ENCODE data around the gene OTUD5. TPM values are rescaled to one million over a fixed set of nuclear protein-coding genes. Genes with fewer than 3 reads are reported as not detected.

Gene OTUD5
- total RNA-seq, 2 donors from 2014 or later = 50.3 to 56.5 TPM

DNA sequence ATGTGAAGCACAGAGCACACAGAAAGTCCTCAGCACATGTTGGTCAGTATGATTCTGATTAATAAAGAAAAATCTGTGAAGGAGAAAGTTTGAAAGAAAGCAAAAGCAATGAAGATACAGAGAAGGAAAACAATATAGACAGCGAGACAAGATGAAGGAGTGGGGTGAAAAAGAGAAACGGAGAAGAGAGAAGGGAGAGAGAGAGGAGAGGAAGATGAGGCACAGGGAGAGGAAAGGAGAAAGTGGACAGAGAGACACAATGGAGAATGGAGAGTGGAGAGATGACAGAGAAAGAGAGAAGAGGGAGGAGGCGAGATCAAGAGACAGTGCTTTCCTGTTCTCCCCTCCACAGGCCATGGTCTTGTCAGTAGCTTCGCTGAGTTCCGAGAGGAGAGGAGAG lies 18.1 kb upstream of the OTUD5 start:
- peaks cover 48% of the 10 kb centered on the region for H3K9me3 Mint-ChIP-seq
- H3K4me3 Mint-ChIP-seq = no peak overlapping the region
- H3K4me1 ChIP-seq (ENCODE audit: control insufficient read depth, insufficient read depth, low read length) = no peaks in the 10 kb centered on the region
- H3K27me3 Mint-ChIP-seq (ENCODE audit: insufficient read depth) = no peaks in the 10 kb centered on the region
- H3K9ac ChIP-seq (ENCODE audit: extremely low read depth, low read length, poor library complexity, severe bottlenecking) = no peak overlapping the region
- H3K36me3 ChIP-seq (ENCODE audit: control insufficient read depth, insufficient read depth, low read length) = peaks cover 7% of the 10 kb centered on the region
- no peaks in the 10 kb centered on the region for H3K9me3 ChIP-seq (ENCODE audit: control insufficient read depth, low read length)
- 90 to 98% methylated on average over 2 to 4 of the region's 5 CpGs for WGBS, 2 experiments (ENCODE audit: insufficient coverage in 1 of 2, insufficient read length in 1 of 2)
- TF ChIP-seq, protein P1, sequence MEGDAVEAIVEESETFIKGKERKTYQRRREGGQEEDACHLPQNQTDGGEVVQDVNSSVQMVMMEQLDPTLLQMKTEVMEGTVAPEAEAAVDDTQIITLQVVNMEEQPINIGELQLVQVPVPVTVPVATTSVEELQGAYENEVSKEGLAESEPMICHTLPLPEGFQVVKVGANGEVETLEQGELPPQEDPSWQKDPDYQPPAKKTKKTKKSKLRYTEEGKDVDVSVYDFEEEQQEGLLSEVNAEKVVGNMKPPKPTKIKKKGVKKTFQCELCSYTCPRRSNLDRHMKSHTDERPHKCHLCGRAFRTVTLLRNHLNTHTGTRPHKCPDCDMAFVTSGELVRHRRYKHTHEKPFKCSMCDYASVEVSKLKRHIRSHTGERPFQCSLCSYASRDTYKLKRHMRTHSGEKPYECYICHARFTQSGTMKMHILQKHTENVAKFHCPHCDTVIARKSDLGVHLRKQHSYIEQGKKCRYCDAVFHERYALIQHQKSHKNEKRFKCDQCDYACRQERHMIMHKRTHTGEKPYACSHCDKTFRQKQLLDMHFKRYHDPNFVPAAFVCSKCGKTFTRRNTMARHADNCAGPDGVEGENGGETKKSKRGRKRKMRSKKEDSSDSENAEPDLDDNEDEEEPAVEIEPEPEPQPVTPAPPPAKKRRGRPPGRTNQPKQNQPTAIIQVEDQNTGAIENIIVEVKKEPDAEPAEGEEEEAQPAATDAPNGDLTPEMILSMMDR (conservative IDR thresholded peaks at IDR 0.05) = no peak
- no peak overlapping the region for H3K27ac ChIP-seq (ENCODE audit: low read depth, low read length)
- no peak overlapping the region for H3K4me3 ChIP-seq (ENCODE audit: low read length)
- H3K27me3 ChIP-seq (ENCODE audit: control insufficient read depth, insufficient read depth, low read length, poor library complexity, severe bottlenecking) = no peaks in the 10 kb centered on the region
- H3K36me3 Mint-ChIP-seq (ENCODE audit: low read depth) = peaks cover 34% of the 10 kb centered on the region
- no peak for DNase-seq
- no peak overlapping the region for H3K27ac Mint-ChIP-seq
- no peaks in the 10 kb centered on the region for H3K4me1 Mint-ChIP-seq

DNA sequence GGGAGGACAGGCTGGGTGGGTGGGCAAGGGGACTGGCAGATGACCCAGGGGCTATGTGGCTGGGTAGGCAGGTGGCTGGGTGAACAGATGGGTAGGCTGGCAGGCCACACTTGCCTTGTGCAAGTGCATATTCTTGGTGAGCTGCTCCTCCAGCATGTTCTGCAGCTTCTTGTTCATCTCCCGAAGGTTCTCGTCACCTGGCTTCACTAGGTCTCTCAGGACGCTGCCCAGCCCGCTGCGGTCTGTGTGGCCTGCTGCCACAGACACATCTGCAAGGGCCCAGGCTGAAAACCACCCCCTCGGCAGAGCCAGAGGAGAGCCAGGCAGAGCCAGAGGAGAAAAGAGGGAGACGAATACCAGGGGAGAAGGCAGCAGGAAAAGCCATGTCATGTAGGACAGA lies 17.6 kb upstream of the OTUD5 start:
- Mint-ChIP-seq H3K27me3 (ENCODE audit: insufficient read depth) (no peaks in the 10 kb centered on the region), H3K27ac (no peak overlapping the region), H3K36me3 (ENCODE audit: low read depth) (peaks cover 30% of the 10 kb centered on the region), H3K4me3 (no peak overlapping the region), H3K9me3 (peaks cover 47% of the 10 kb centered on the region), H3K4me1 (no peaks in the 10 kb centered on the region)
- Histone ChIP-seq H3K4me1 (ENCODE audit: control insufficient read depth, insufficient read depth, low read length) (no peaks in the 10 kb centered on the region), H3K9ac (ENCODE audit: extremely low read depth, low read length, poor library complexity, severe bottlenecking) (no peak overlapping the region), H3K4me3 (ENCODE audit: low read length) (no peak overlapping the region), H3K9me3 (ENCODE audit: control insufficient read depth, low read length) (no peaks in the 10 kb centered on the region), H3K36me3 (ENCODE audit: control insufficient read depth, insufficient read depth, low read length) (peaks cover 7% of the 10 kb centered on the region), H3K27me3 (ENCODE audit: control insufficient read depth, insufficient read depth, low read length, poor library complexity, severe bottlenecking) (no peaks in the 10 kb centered on the region), H3K27ac (ENCODE audit: low read depth, low read length) (no peak overlapping the region)
- no peak for DNase-seq
- 93% methylated on average over 7 of the region's 7 CpGs; no CpG with 5 or more reads in 1 of the 2 experiments for WGBS, 2 experiments (ENCODE audit: insufficient coverage in 1 of 2, insufficient read length in 1 of 2)
- TF ChIP-seq, protein P1 (conservative IDR thresholded peaks at IDR 0.05) = no peak

DNA sequence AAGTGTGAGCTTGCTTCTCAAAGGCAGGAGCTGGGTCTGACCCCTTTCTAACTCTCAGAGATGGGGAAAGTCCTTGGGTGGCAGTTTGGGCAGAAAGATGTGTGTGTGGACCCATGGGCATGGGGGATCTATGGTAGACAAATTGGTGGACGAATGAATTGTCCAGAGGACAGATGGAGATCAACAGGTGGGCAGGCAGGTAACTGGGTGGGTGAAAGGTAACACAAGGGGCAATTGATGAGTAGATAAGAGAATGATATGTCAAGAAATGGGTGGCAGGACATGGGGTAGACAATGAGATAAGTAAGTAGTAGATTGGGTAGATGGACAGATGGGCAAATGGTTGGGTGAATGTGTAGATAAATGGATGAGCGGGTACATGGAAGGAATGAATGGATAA lies 17.2 kb upstream of the OTUD5 start:
- TF ChIP-seq, protein P1 (conservative IDR thresholded peaks at IDR 0.05) = no peak
- Histone ChIP-seq H3K36me3 (ENCODE audit: control insufficient read depth, insufficient read depth, low read length) (peaks cover 7% of the 10 kb centered on the region), H3K9ac (ENCODE audit: extremely low read depth, low read length, poor library complexity, severe bottlenecking) (no peak overlapping the region), H3K9me3 (ENCODE audit: control insufficient read depth, low read length) (no peaks in the 10 kb centered on the region), H3K27me3 (ENCODE audit: control insufficient read depth, insufficient read depth, low read length, poor library complexity, severe bottlenecking) (no peaks in the 10 kb centered on the region), H3K4me1 (ENCODE audit: control insufficient read depth, insufficient read depth, low read length) (no peaks in the 10 kb centered on the region), H3K27ac (ENCODE audit: low read depth, low read length) (no peak overlapping the region), H3K4me3 (ENCODE audit: low read length) (no peak overlapping the region)
- no peak for DNase-seq
- no peaks in the 10 kb centered on the region for H3K4me1 Mint-ChIP-seq
- H3K27me3 Mint-ChIP-seq (ENCODE audit: insufficient read depth) = no peaks in the 10 kb centered on the region
- peaks cover 45% of the 10 kb centered on the region for H3K9me3 Mint-ChIP-seq
- H3K27ac Mint-ChIP-seq = no peak overlapping the region
- peaks cover 28% of the 10 kb centered on the region for H3K36me3 Mint-ChIP-seq (ENCODE audit: low read depth)
- no peak overlapping the region for H3K4me3 Mint-ChIP-seq
- WGBS, 2 experiments (ENCODE audit: insufficient coverage in 1 of 2, insufficient read length in 1 of 2) = 90% methylated on average over 2 of the region's 2 CpGs; no CpG with 5 or more reads in 1 of the 2 experiments

Data from endodermal cell (in vitro differentiated cells).